Measurements from ENCODE around the gene FBXL15.

The FBXL15 gene

GRCh38 chr10:102403115-102403514 is 17.5 kb upstream of the FBXL15 start:
- TF ChIP-seq, protein P1, sequence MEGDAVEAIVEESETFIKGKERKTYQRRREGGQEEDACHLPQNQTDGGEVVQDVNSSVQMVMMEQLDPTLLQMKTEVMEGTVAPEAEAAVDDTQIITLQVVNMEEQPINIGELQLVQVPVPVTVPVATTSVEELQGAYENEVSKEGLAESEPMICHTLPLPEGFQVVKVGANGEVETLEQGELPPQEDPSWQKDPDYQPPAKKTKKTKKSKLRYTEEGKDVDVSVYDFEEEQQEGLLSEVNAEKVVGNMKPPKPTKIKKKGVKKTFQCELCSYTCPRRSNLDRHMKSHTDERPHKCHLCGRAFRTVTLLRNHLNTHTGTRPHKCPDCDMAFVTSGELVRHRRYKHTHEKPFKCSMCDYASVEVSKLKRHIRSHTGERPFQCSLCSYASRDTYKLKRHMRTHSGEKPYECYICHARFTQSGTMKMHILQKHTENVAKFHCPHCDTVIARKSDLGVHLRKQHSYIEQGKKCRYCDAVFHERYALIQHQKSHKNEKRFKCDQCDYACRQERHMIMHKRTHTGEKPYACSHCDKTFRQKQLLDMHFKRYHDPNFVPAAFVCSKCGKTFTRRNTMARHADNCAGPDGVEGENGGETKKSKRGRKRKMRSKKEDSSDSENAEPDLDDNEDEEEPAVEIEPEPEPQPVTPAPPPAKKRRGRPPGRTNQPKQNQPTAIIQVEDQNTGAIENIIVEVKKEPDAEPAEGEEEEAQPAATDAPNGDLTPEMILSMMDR (IDR thresholded peaks at IDR 0.05; ENCODE audit: low read depth, low read length): no peak
- H3K9me3 ChIP-seq (ENCODE audit: severe bottlenecking): no peaks in the 10 kb centered on the region
- H3K36me3 ChIP-seq: peaks cover 65% of the 10 kb centered on the region
- H3K27ac ChIP-seq: no peak overlapping the region
- H3K4me3 ChIP-seq (ENCODE audit: low read depth, low read length): no peak overlapping the region
- H3K27me3 ChIP-seq (ENCODE audit: insufficient read depth, low read depth, severe bottlenecking): no peaks in the 10 kb centered on the region
- DNase-seq: no peak

- peaks cover 68% of the 10 kb centered on the region for H3K36me3 ChIP-seq
- H3K27ac ChIP-seq: no peak overlapping the region
- no peaks in the 10 kb centered on the region for H3K9me3 ChIP-seq (ENCODE audit: severe bottlenecking)
- TF ChIP-seq, protein P1 (IDR thresholded peaks at IDR 0.05; ENCODE audit: low read depth, low read length): no peak
- no peak overlapping the region for H3K4me3 ChIP-seq (ENCODE audit: low read depth, low read length)
- no peaks in the 10 kb centered on the region for H3K27me3 ChIP-seq (ENCODE audit: insufficient read depth, low read depth, severe bottlenecking)
- no peak for DNase-seq
Observed at GRCh38 chr10:102404361-102405107, 16.1 kb upstream of the FBXL15 start.

DNA sequence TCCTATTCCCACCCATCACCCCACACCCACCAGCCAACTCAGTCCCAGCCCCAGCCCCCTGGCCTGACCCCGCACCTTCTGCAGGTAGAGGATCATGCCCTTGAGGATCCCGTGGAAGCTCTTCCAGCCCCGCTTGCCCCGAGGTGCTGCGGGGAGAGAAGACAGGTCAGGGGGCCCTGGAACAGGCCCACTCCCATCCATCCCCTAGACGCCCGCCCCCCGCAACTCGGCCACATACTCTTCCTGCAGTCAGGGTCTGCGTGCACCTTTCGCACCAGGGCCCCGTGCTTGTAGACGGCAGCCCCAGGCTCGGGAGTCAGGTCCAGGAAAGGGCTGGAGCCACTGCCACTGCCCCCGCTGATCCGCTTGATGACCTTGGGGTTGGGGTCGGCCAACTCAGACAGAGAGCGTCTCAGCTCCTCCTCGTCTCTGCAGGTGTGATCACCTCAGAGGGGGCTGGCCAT is 15.5 kb upstream of the FBXL15 start:
- DNase-seq: no peak
- peaks cover 72% of the 10 kb centered on the region for H3K36me3 ChIP-seq
- no peaks in the 10 kb centered on the region for H3K27me3 ChIP-seq (ENCODE audit: insufficient read depth, low read depth, severe bottlenecking)
- TF ChIP-seq, protein P1 (IDR thresholded peaks at IDR 0.05; ENCODE audit: low read depth, low read length): no peak
- H3K9me3 ChIP-seq (ENCODE audit: severe bottlenecking): no peaks in the 10 kb centered on the region
- H3K4me3 ChIP-seq (ENCODE audit: low read depth, low read length): no peak overlapping the region
- H3K27ac ChIP-seq: no peak overlapping the region

DNA sequence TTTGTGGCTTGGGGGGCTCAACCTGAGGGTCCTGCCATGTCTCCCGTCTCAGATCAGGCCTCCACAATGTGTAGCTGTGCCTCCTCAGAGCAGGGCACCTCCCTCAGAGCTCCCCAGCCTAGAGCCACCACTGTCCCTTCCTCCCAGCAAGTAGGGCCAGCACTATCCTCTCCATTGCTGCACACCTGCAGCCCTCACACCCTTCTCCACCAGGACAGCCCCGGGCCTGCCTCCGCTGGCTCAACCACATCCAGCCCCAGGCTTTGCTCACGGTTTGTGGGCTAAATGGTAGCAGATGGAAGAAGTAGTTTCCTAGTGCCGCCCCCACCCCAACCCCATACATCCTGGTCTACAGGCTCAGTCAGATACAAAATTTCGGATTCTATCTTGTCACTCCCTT is 15.0 kb upstream of the FBXL15 start:
- Histone ChIP-seq H3K27ac (no peak overlapping the region), H3K9me3 (ENCODE audit: severe bottlenecking) (no peaks in the 10 kb centered on the region), H3K36me3 (peaks cover 72% of the 10 kb centered on the region), H3K4me3 (ENCODE audit: low read depth, low read length) (no peak overlapping the region), H3K27me3 (ENCODE audit: insufficient read depth, low read depth, severe bottlenecking) (no peaks in the 10 kb centered on the region)
- TF ChIP-seq, protein P1 (IDR thresholded peaks at IDR 0.05; ENCODE audit: low read depth, low read length): no peak
- DNase-seq: no peak

- Histone ChIP-seq H3K27ac (no peak overlapping the region), H3K27me3 (ENCODE audit: insufficient read depth, low read depth, severe bottlenecking) (no peaks in the 10 kb centered on the region), H3K36me3 (peaks cover 69% of the 10 kb centered on the region), H3K9me3 (ENCODE audit: severe bottlenecking) (no peaks in the 10 kb centered on the region), H3K4me3 (ENCODE audit: low read depth, low read length) (no peak overlapping the region)
- no peak for DNase-seq
- TF ChIP-seq, protein P1 (IDR thresholded peaks at IDR 0.05; ENCODE audit: low read depth, low read length): no peak
Observed at GRCh38 chr10:102406815-102407214, 13.8 kb upstream of the FBXL15 start.
